CD14-positive monocyte (primary cell): Measurements from ENCODE around the gene GFOD1. TPM values are rescaled to one million over a fixed set of nuclear protein-coding genes. Genes with fewer than 3 reads are reported as not detected.

Experiments used
- DNase-seq, 3 donors: peaks; one replicate each; pipeline ENCODE4 v3.0.0-alpha.2; 2011 to 2022
- H2AFZ ChIP-seq: 2 replicates; pipeline ENCODE4 v1.6.0; 2012; ENCODE audit warnings: mild to moderate bottlenecking, low read depth, low read length, inconsistent platforms; ENCODE audit not compliant: insufficient read depth, poor library complexity, severe bottlenecking
- H3K27ac ChIP-seq, 2 donors: 1 replicate in 1 of 2; 2 replicates in 1 of 2; pipeline ENCODE4 v1.5.1; 2012 to 2013; ENCODE audit warnings: low read length in 2 of 2, control low read depth in 1 of 2, inconsistent platforms in 1 of 2, low read depth in 1 of 2, mild to moderate bottlenecking in 1 of 2
- H3K27me3 ChIP-seq, 2 donors: one replicate each; pipeline versions ENCODE4 v1.6.0 to v1.6.1; 2011 to 2013; ENCODE audit warnings: low read length in 2 of 2; ENCODE audit not compliant: control insufficient read depth in 2 of 2, insufficient read depth in 2 of 2
- H3K36me3 ChIP-seq, 2 donors: replicated peaks in 1 of 2; 1 replicate in 1 of 2; 2 replicates in 1 of 2; pipeline versions ENCODE4 v1.5.1 to v1.6.1; 2012 to 2013; ENCODE audit warnings: low read length in 2 of 2, control low read depth in 1 of 2, inconsistent platforms in 1 of 2, mild to moderate bottlenecking in 1 of 2; ENCODE audit not compliant: insufficient read depth in 2 of 2, control insufficient read depth in 1 of 2
- H3K4me1 ChIP-seq, 2 donors: 1 replicate in 1 of 2; 2 replicates in 1 of 2; pipeline versions ENCODE4 v1.5.1 to v1.6.1; 2012 to 2013; ENCODE audit warnings: low read length in 2 of 2, control low read depth in 1 of 2, inconsistent platforms in 1 of 2, mild to moderate bottlenecking in 1 of 2, moderate library complexity in 1 of 2; ENCODE audit not compliant: insufficient read depth in 2 of 2, control insufficient read depth in 1 of 2
- H3K4me2 ChIP-seq: replicated peaks from 2 replicates; pipeline ENCODE3; 2012; ENCODE audit warnings: low read length, moderate library complexity, mild to moderate bottlenecking; ENCODE audit not compliant: poor library complexity, severe bottlenecking; ENCODE audit errors: extremely low read depth
- H3K4me3 ChIP-seq, 3 experiments: fragments of 200-600 bp in 1 of 3; sonication (generic) in 1 of 3; replicated peaks in 1 of 3; 1 replicate in 2 of 3; 2 replicates in 1 of 3; pipeline ENCODE4 v1.5.1; 2011 to 2013; ENCODE audit warnings: low read length in 3 of 3, mild to moderate bottlenecking in 3 of 3, control low read depth in 2 of 3, low read depth in 2 of 3, inconsistent platforms in 1 of 3, moderate library complexity in 1 of 3
- H3K79me2 ChIP-seq: 2 replicates; pipeline ENCODE4 v1.6.0; 2012; ENCODE audit warnings: mild to moderate bottlenecking, control low read depth, inconsistent platforms, low read length, moderate library complexity; ENCODE audit not compliant: insufficient read depth
- H3K9ac ChIP-seq: 2 replicates; pipeline ENCODE4 v1.6.0; 2017; ENCODE audit warnings: low read length, mild to moderate bottlenecking; ENCODE audit not compliant: insufficient read depth, poor library complexity, severe bottlenecking
- H3K9me3 ChIP-seq, 2 donors: replicated peaks in 1 of 2; 1 replicate in 1 of 2; 2 replicates in 1 of 2; pipeline versions ENCODE4 v1.5.1 to v1.6.1; 2012 to 2013; ENCODE audit warnings: low read length in 2 of 2, control low read depth in 1 of 2; ENCODE audit not compliant: control insufficient read depth in 1 of 2, insufficient read depth in 1 of 2
- H4K20me1 ChIP-seq: 2 replicates; pipeline ENCODE4 v1.6.0; 2012; ENCODE audit warnings: mild to moderate bottlenecking, low read length, control low read depth, moderate library complexity; ENCODE audit not compliant: insufficient read depth
- H3K27ac Mint-ChIP-seq, 7 donors: one replicate each; pipeline ENCODE4 v1.8.0; 2020; ENCODE audit warnings: mild to moderate bottlenecking in 7 of 7, mixed read lengths in 7 of 7, moderate library complexity in 6 of 7, inconsistent platforms in 2 of 7
- H3K27me3 Mint-ChIP-seq, 3 donors: one replicate each; pipeline ENCODE4 v1.8.0; 2021 to 2022; ENCODE audit warnings: low read depth in 3 of 3, mild to moderate bottlenecking in 3 of 3, mixed read lengths in 3 of 3, moderate library complexity in 3 of 3, inconsistent platforms in 1 of 3
- H3K36me3 Mint-ChIP-seq, 2 donors: one replicate each; pipeline ENCODE4 v1.8.0; 2020; ENCODE audit warnings: mixed read lengths in 2 of 2, inconsistent platforms in 1 of 2, mild to moderate bottlenecking in 1 of 2
- H3K4me1 Mint-ChIP-seq: one replicate; pipeline ENCODE4 v1.8.0; 2020; ENCODE audit warnings: mild to moderate bottlenecking, mixed read lengths
- H3K4me3 Mint-ChIP-seq, 2 donors: one replicate each; pipeline ENCODE4 v1.8.0; 2020; ENCODE audit warnings: mild to moderate bottlenecking in 2 of 2, mixed read lengths in 2 of 2, moderate library complexity in 1 of 2
- H3K9me3 Mint-ChIP-seq, 7 donors: one replicate each; pipeline ENCODE4 v1.8.0; 2020 to 2022; ENCODE audit warnings: mixed read lengths in 7 of 7, mild to moderate bottlenecking in 6 of 7, moderate library complexity in 6 of 7, inconsistent platforms in 2 of 7
- CTCF ChIP-seq: fragments of 200-600 bp; IDR thresholded peaks from one replicate; pipeline ENCODE4 v1.8.0; 2022; ENCODE audit warnings: antibody characterized with exemption, mild to moderate bottlenecking
- WGBS: methylation state at CpG from one replicate; pipeline ENCODE4 v1.1.5; 2013; ENCODE audit warnings: missing lambda C conversion rate; ENCODE audit not compliant: insufficient coverage; 5-methylcytosine and 5-hydroxymethylcytosine counted together
- intact Hi-C, 2 donors: fragments of 100-400 bp; cut with micrococcal nuclease; formaldehyde crosslinking; loops; one replicate each; pipeline versions ENCODE4 v1.15.0 to v1.15.1; 2023
- polyA plus RNA-seq, 3 donors: library from polyadenylated mRNA; depleted of rRNA in 1 of 3; unstranded in 2 of 3; stranded (reverse) in 1 of 3; fragments of 300-500 nt in 2 of 3; fragments of >200 nt in 1 of 3; fragmentation: Illumina TruSeq in 2 of 3; gene quantifications; 1 replicate in 2 of 3; 2 replicates in 1 of 3; pipeline ENCODE4 v1.2.3, GENCODE V29; 2012 to 2021

The GFOD1 gene
- polyA plus RNA-seq, 3 donors, result 2.4 to 8.7 (median 2.4) TPM

GRCh38 chr6:13383328-13384163 lies 103.9 kb downstream of the GFOD1 start:
- Histone ChIP-seq H3K4me1 (peaks cover 12 to 18% of the 10 kb centered on the region in 2 donors), H3K4me2 (no peak overlapping the region), H3K27ac (peak overlapping the region; percentile 25 to 86), H3K36me3 (no peaks in the 10 kb centered on the region), H3K4me3 (no peak overlapping the region), H3K27me3 (no peaks in the 10 kb centered on the region), H3K79me2 (no peaks in the 10 kb centered on the region), H2AFZ (peak overlapping the region; percentile 21), H4K20me1 (no peaks in the 10 kb centered on the region), H3K9ac (no peak overlapping the region), H3K9me3 (no peaks in the 10 kb centered on the region)
- 93% methylated on average over 5 of the region's 9 CpGs for WGBS
- peaks cover 28% of the 10 kb centered on the region for H3K4me1 Mint-ChIP-seq
- peaks cover 6 to 7% of the 10 kb centered on the region in 2 donors for H3K36me3 Mint-ChIP-seq
- peak overlapping the region; percentile 75 to 90 (median 87) for H3K27ac Mint-ChIP-seq
- peak; percentile 65 to 69 (median 68) for DNase-seq
- H3K4me3 Mint-ChIP-seq, result no peak overlapping the region
- TF ChIP-seq CTCF, result peak; percentile 54
- intact Hi-C loops, result no loop called here
- H3K9me3 Mint-ChIP-seq, result peaks cover 0 to 10% (median 3%) of the 10 kb centered on the region in 7 donors
- H3K27me3 Mint-ChIP-seq, result peaks cover 0 to 1% (median 0%) of the 10 kb centered on the region in 3 donors

GRCh38 chr6:13380761-13381160 lies 106.6 kb downstream of the GFOD1 start:
- intact Hi-C loops, result no loop called here
- no peak for TF ChIP-seq CTCF
- H3K79me2 ChIP-seq, result no peaks in the 10 kb centered on the region
- H3K27me3 Mint-ChIP-seq, result peaks cover 0 to 2% (median 1%) of the 10 kb centered on the region in 3 donors
- DNase-seq, result no peak
- no peak overlapping the region for H3K4me3 ChIP-seq
- no peak overlapping the region for H3K27ac ChIP-seq
- H3K36me3 ChIP-seq, result no peaks in the 10 kb centered on the region
- no peaks in the 10 kb centered on the region for H3K9me3 ChIP-seq
- peaks cover 37% of the 10 kb centered on the region for H3K4me1 Mint-ChIP-seq
- WGBS, result no CpG with 5 or more reads among the region's 2 CpGs
- no peaks in the 10 kb centered on the region for H4K20me1 ChIP-seq
- peaks cover 19 to 33% of the 10 kb centered on the region in 2 donors for H3K4me1 ChIP-seq
- no peak overlapping the region for H2AFZ ChIP-seq
- no peak overlapping the region for H3K9ac ChIP-seq
- peaks cover 0 to 6% (median 4%) of the 10 kb centered on the region in 7 donors for H3K9me3 Mint-ChIP-seq
- no peak overlapping the region for H3K4me3 Mint-ChIP-seq
- peak overlapping the region in 1 of 7 donors; percentile 54 for H3K27ac Mint-ChIP-seq
- peaks cover 4 to 7% of the 10 kb centered on the region in 2 donors for H3K36me3 Mint-ChIP-seq
- H3K27me3 ChIP-seq, result no peaks in the 10 kb centered on the region
- H3K4me2 ChIP-seq, result no peak overlapping the region
